ENCODE results near the gene CFAP90.

Gene CFAP90

DNA sequence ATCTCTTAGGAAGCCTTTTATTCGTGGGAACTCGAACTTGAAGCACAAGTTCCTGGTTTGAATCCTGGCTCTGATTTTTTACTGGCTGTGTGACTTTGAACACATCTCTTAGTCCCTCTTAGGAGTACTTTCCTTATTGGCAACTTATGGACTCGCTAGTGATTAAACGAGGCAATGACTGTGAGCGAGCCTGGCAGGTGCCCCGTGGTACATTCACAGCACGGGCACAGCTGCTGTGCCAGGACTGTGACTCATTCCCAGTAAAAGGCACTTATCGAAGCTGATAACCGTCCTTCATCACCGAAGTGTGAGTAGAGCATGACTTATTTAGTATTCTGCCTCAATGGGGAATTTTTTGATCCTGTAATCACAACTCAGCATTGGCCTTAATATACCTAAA, 22.7 kb downstream of the CFAP90 start:
- Histone ChIP-seq H3K36me3 (ENCODE audit: control insufficient read depth in 2 of 2, insufficient read depth in 2 of 2, low read length in 2 of 2) (no peaks in the 10 kb centered on the region), H3K9me3 (ENCODE audit: control insufficient read depth in 2 of 2, low read length in 2 of 2) (no peaks in the 10 kb centered on the region), H3K9ac (ENCODE audit: low read depth in 1 of 2, low read length in 2 of 2) (no peak overlapping the region), H3K27ac (ENCODE audit: low read depth in 2 of 2, low read length in 2 of 2) (no peak overlapping the region), H3K4me1 (ENCODE audit: control insufficient read depth in 2 of 2, insufficient read depth in 2 of 2, low read length in 2 of 2) (no peaks in the 10 kb centered on the region), H3K27me3 (ENCODE audit: control insufficient read depth in 2 of 2, insufficient read depth in 2 of 2, low read length in 2 of 2) (no peaks in the 10 kb centered on the region), H3K4me3 (ENCODE audit: low read length in 2 of 2) (no peak overlapping the region)

DNA sequence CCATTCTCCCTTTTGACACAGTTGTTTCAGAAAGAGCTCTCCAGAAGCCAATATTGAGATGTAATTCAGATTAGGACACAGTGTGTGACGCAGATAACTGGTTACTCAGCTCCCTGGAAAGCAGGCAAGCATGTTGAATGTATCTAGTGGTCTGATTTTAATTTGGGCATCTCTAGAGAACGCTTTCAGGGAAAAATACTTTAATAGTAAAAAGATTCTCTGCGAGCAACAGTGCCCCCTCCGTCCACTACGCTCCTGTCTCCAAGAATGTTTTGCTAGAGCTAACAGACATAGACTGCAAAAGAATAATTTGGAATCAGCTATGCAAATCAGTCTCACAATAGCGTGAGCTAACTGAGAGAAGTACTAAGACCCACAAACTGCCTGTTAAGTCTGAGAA, 23.3 kb downstream of the CFAP90 start:
- Histone ChIP-seq H3K4me1 (ENCODE audit: control insufficient read depth in 2 of 2, insufficient read depth in 2 of 2, low read length in 2 of 2) (no peaks in the 10 kb centered on the region), H3K36me3 (ENCODE audit: control insufficient read depth in 2 of 2, insufficient read depth in 2 of 2, low read length in 2 of 2) (no peaks in the 10 kb centered on the region), H3K9me3 (ENCODE audit: control insufficient read depth in 2 of 2, low read length in 2 of 2) (no peaks in the 10 kb centered on the region), H3K9ac (ENCODE audit: low read depth in 1 of 2, low read length in 2 of 2) (no peak overlapping the region), H3K4me3 (ENCODE audit: low read length in 2 of 2) (no peak overlapping the region), H3K27ac (ENCODE audit: low read depth in 2 of 2, low read length in 2 of 2) (no peak overlapping the region), H3K27me3 (ENCODE audit: control insufficient read depth in 2 of 2, insufficient read depth in 2 of 2, low read length in 2 of 2) (no peaks in the 10 kb centered on the region)

DNA sequence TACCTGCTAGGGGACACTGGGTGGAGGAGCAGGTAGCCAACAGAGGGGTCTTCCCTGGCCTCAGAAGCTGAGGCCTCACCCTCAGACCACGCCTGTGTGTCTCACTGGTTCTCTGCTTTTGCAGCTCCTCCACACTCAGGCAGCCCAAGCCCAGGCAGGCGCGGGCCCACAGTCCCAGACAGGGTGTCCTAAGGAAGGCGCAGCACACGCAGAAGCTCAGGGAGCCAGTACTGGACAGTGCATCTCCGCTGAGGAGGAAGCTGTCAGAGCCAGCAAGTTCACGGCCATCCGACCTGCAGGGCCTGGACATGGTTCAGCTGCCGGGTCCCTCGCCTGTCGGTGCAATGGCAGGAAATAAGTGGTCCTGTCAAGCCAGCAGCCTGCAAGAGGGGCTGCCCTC, 25.3 kb downstream of the CFAP90 start:
- H3K27me3 ChIP-seq (ENCODE audit: control insufficient read depth in 2 of 2, insufficient read depth in 2 of 2, low read length in 2 of 2) = no peaks in the 10 kb centered on the region
- no peak overlapping the region for H3K9ac ChIP-seq (ENCODE audit: low read depth in 1 of 2, low read length in 2 of 2)
- H3K4me1 ChIP-seq (ENCODE audit: control insufficient read depth in 2 of 2, insufficient read depth in 2 of 2, low read length in 2 of 2) = no peaks in the 10 kb centered on the region
- H3K9me3 ChIP-seq (ENCODE audit: control insufficient read depth in 2 of 2, low read length in 2 of 2) = no peaks in the 10 kb centered on the region
- H3K4me3 ChIP-seq (ENCODE audit: low read length in 2 of 2) = no peak overlapping the region
- H3K27ac ChIP-seq (ENCODE audit: low read depth in 2 of 2, low read length in 2 of 2) = no peak overlapping the region
- no peaks in the 10 kb centered on the region for H3K36me3 ChIP-seq (ENCODE audit: control insufficient read depth in 2 of 2, insufficient read depth in 2 of 2, low read length in 2 of 2)

GRCh38 chr5:7824995-7825394, 25.9 kb downstream of the CFAP90 start:
- Histone ChIP-seq H3K9me3 (ENCODE audit: control insufficient read depth in 2 of 2, low read length in 2 of 2) (no peaks in the 10 kb centered on the region), H3K27me3 (ENCODE audit: control insufficient read depth in 2 of 2, insufficient read depth in 2 of 2, low read length in 2 of 2) (no peaks in the 10 kb centered on the region), H3K27ac (ENCODE audit: low read depth in 2 of 2, low read length in 2 of 2) (no peak overlapping the region), H3K4me3 (ENCODE audit: low read length in 2 of 2) (no peak overlapping the region), H3K36me3 (ENCODE audit: control insufficient read depth in 2 of 2, insufficient read depth in 2 of 2, low read length in 2 of 2) (no peaks in the 10 kb centered on the region), H3K4me1 (ENCODE audit: control insufficient read depth in 2 of 2, insufficient read depth in 2 of 2, low read length in 2 of 2) (no peaks in the 10 kb centered on the region), H3K9ac (ENCODE audit: low read depth in 1 of 2, low read length in 2 of 2) (no peak overlapping the region)

DNA sequence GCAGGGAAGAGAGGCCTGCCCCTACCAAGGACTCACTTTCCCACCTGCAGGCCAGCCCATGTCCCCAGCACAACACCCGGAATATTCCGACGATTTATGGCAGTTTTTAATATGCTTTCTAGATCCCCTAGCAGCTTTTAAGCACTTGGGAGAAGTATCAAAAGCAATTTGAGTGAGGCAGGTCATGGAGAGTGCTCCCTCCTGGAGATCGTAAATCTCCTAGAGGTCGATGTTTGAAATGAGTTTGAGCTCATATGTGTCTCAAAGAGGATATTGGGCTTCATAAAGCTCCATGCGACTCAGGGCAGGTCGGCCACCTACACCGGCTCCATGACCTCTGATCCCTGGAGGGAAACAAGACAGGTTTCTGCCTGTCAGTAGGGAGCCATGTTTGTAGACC, 27.3 kb downstream of the CFAP90 start:
- Histone ChIP-seq H3K27ac (ENCODE audit: low read depth in 2 of 2, low read length in 2 of 2) (no peak overlapping the region), H3K4me3 (ENCODE audit: low read length in 2 of 2) (no peak overlapping the region), H3K27me3 (ENCODE audit: control insufficient read depth in 2 of 2, insufficient read depth in 2 of 2, low read length in 2 of 2) (no peaks in the 10 kb centered on the region), H3K9ac (ENCODE audit: low read depth in 1 of 2, low read length in 2 of 2) (no peak overlapping the region), H3K4me1 (ENCODE audit: control insufficient read depth in 2 of 2, insufficient read depth in 2 of 2, low read length in 2 of 2) (no peaks in the 10 kb centered on the region), H3K9me3 (ENCODE audit: control insufficient read depth in 2 of 2, low read length in 2 of 2) (no peaks in the 10 kb centered on the region), H3K36me3 (ENCODE audit: control insufficient read depth in 2 of 2, insufficient read depth in 2 of 2, low read length in 2 of 2) (no peaks in the 10 kb centered on the region)

GRCh38 chr5:7822449-7822848, 28.5 kb downstream of the CFAP90 start:
- Histone ChIP-seq H3K9ac (ENCODE audit: low read depth in 1 of 2, low read length in 2 of 2) (no peak overlapping the region), H3K27me3 (ENCODE audit: control insufficient read depth in 2 of 2, insufficient read depth in 2 of 2, low read length in 2 of 2) (no peaks in the 10 kb centered on the region), H3K4me1 (ENCODE audit: control insufficient read depth in 2 of 2, insufficient read depth in 2 of 2, low read length in 2 of 2) (no peaks in the 10 kb centered on the region), H3K36me3 (ENCODE audit: control insufficient read depth in 2 of 2, insufficient read depth in 2 of 2, low read length in 2 of 2) (no peaks in the 10 kb centered on the region), H3K9me3 (ENCODE audit: control insufficient read depth in 2 of 2, low read length in 2 of 2) (no peaks in the 10 kb centered on the region), H3K4me3 (ENCODE audit: low read length in 2 of 2) (no peak overlapping the region), H3K27ac (ENCODE audit: low read depth in 2 of 2, low read length in 2 of 2) (no peak overlapping the region)

DNA sequence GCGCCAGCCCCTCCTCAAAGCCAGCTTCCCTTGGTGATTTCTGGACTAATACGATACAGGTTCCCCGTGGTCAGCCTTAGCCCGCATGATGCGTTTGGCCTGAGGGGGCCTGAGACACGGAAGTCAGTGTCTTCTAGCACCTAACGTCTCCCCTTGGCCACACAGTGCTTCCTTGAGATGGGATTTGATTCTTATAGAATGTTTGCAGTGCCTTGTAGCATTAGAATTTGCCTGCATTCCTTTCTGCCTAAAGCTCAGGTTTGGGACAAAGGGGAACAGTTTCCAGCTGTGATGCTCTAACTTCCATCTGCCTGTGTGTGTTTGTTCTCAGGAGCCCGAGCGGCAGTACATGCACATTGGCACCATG, 34.4 kb downstream of the CFAP90 start:
- Histone ChIP-seq H3K27ac (ENCODE audit: low read depth in 2 of 2, low read length in 2 of 2) (no peak overlapping the region), H3K9ac (ENCODE audit: low read depth in 1 of 2, low read length in 2 of 2) (no peak overlapping the region), H3K36me3 (ENCODE audit: control insufficient read depth in 2 of 2, insufficient read depth in 2 of 2, low read length in 2 of 2) (no peaks in the 10 kb centered on the region), H3K9me3 (ENCODE audit: control insufficient read depth in 2 of 2, low read length in 2 of 2) (no peaks in the 10 kb centered on the region), H3K4me1 (ENCODE audit: control insufficient read depth in 2 of 2, insufficient read depth in 2 of 2, low read length in 2 of 2) (peaks cover 0 to 2% of the 10 kb centered on the region in 2 donors), H3K4me3 (ENCODE audit: low read length in 2 of 2) (no peak overlapping the region), H3K27me3 (ENCODE audit: control insufficient read depth in 2 of 2, insufficient read depth in 2 of 2, low read length in 2 of 2) (peaks cover 0 to 5% of the 10 kb centered on the region in 2 donors)

- peaks cover 0 to 5% of the 10 kb centered on the region in 2 donors for H3K27me3 ChIP-seq (ENCODE audit: control insufficient read depth in 2 of 2, insufficient read depth in 2 of 2, low read length in 2 of 2)
- peak overlapping the region in 1 of 2 donors; percentile 7 for H3K4me3 ChIP-seq (ENCODE audit: low read length in 2 of 2)
- H3K4me1 ChIP-seq (ENCODE audit: control insufficient read depth in 2 of 2, insufficient read depth in 2 of 2, low read length in 2 of 2) = peaks cover 0 to 2% of the 10 kb centered on the region in 2 donors
- H3K9ac ChIP-seq (ENCODE audit: low read depth in 1 of 2, low read length in 2 of 2) = no peak overlapping the region
- H3K9me3 ChIP-seq (ENCODE audit: control insufficient read depth in 2 of 2, low read length in 2 of 2) = no peaks in the 10 kb centered on the region
- no peaks in the 10 kb centered on the region for H3K36me3 ChIP-seq (ENCODE audit: control insufficient read depth in 2 of 2, insufficient read depth in 2 of 2, low read length in 2 of 2)
- H3K27ac ChIP-seq (ENCODE audit: low read depth in 2 of 2, low read length in 2 of 2) = no peak overlapping the region
These were observed 34.9 kb downstream of the CFAP90 start for GRCh38 chr5:7815892-7816534.

- Histone ChIP-seq H3K27ac (ENCODE audit: low read depth in 2 of 2, low read length in 2 of 2) (no peak overlapping the region), H3K4me3 (ENCODE audit: low read length in 2 of 2) (no peak overlapping the region), H3K9me3 (ENCODE audit: control insufficient read depth in 2 of 2, low read length in 2 of 2) (no peaks in the 10 kb centered on the region), H3K27me3 (ENCODE audit: control insufficient read depth in 2 of 2, insufficient read depth in 2 of 2, low read length in 2 of 2) (peaks cover 0 to 5% of the 10 kb centered on the region in 2 donors), H3K36me3 (ENCODE audit: control insufficient read depth in 2 of 2, insufficient read depth in 2 of 2, low read length in 2 of 2) (no peaks in the 10 kb centered on the region), H3K9ac (ENCODE audit: low read depth in 1 of 2, low read length in 2 of 2) (no peak overlapping the region), H3K4me1 (ENCODE audit: control insufficient read depth in 2 of 2, insufficient read depth in 2 of 2, low read length in 2 of 2) (peaks cover 0 to 2% of the 10 kb centered on the region in 2 donors)
These were observed 36.1 kb downstream of the CFAP90 start for GRCh38 chr5:7814816-7815215.

DNA sequence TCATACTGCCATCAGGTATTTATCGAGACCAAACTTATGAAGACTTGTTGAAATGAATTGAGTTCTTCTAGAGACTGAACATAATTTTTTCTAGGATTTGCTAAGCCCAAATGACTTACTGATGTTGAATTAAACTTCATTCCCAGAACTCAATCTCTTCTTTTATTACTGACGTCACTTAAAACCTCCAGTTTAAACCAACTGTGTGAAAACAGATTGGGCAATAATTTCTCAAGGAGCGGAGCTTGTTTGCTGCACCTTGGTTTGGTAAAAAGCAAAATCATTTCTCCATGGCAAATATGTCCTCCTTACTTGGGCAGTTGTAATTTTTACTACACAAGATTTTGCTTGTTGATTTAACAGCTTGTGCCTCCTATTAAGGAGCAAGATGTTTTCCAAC, 37.4 kb downstream of the CFAP90 start:
- H3K27ac ChIP-seq (ENCODE audit: low read depth in 2 of 2, low read length in 2 of 2) = no peak overlapping the region
- H3K4me3 ChIP-seq (ENCODE audit: low read length in 2 of 2) = no peak overlapping the region
- no peak overlapping the region for H3K9ac ChIP-seq (ENCODE audit: low read depth in 1 of 2, low read length in 2 of 2)
- peaks cover 0 to 5% of the 10 kb centered on the region in 2 donors for H3K27me3 ChIP-seq (ENCODE audit: control insufficient read depth in 2 of 2, insufficient read depth in 2 of 2, low read length in 2 of 2)
- H3K9me3 ChIP-seq (ENCODE audit: control insufficient read depth in 2 of 2, low read length in 2 of 2) = no peaks in the 10 kb centered on the region
- peaks cover 0 to 2% of the 10 kb centered on the region in 2 donors for H3K4me1 ChIP-seq (ENCODE audit: control insufficient read depth in 2 of 2, insufficient read depth in 2 of 2, low read length in 2 of 2)
- no peaks in the 10 kb centered on the region for H3K36me3 ChIP-seq (ENCODE audit: control insufficient read depth in 2 of 2, insufficient read depth in 2 of 2, low read length in 2 of 2)

DNA sequence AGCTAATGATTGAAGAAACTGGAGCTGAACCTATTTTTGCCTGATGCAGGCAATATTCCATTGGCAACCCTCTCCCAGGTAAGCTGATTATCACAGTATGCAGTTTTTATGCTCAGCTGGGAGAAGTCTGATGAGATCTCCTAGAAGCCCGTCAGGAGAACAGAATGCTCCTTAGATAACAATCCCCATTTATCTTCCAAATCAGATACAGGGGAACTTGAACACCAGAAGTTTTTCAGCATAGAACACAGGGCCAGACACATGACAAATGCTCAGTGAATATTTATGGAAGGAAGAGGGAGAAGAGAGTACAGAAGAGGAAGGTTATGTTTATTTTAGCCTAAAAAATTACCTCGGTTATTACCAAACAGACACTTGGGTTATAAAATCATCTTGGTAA, 37.9 kb downstream of the CFAP90 start:
- Histone ChIP-seq H3K36me3 (ENCODE audit: control insufficient read depth in 2 of 2, insufficient read depth in 2 of 2, low read length in 2 of 2) (no peaks in the 10 kb centered on the region), H3K27me3 (ENCODE audit: control insufficient read depth in 2 of 2, insufficient read depth in 2 of 2, low read length in 2 of 2) (peaks cover 0 to 5% of the 10 kb centered on the region in 2 donors), H3K9ac (ENCODE audit: low read depth in 1 of 2, low read length in 2 of 2) (no peak overlapping the region), H3K4me1 (ENCODE audit: control insufficient read depth in 2 of 2, insufficient read depth in 2 of 2, low read length in 2 of 2) (peaks cover 0 to 2% of the 10 kb centered on the region in 2 donors), H3K9me3 (ENCODE audit: control insufficient read depth in 2 of 2, low read length in 2 of 2) (no peaks in the 10 kb centered on the region), H3K4me3 (ENCODE audit: low read length in 2 of 2) (no peak overlapping the region), H3K27ac (ENCODE audit: low read depth in 2 of 2, low read length in 2 of 2) (no peak overlapping the region)

All from mucosa of rectum (tissue), 2 donors.